GM18907 (cell line): ENCODE measurements around the gene ZSCAN22.

Experiments
- ATAC-seq: cut with Tn5 transposase; IDR thresholded peaks from one replicate; pipeline ENCODE4 v1.9.1; 2021; ENCODE audit warnings: mild to moderate bottlenecking, moderate library complexity; ENCODE audit not compliant: unreplicated experiment

ZSCAN22 gene

DNA sequence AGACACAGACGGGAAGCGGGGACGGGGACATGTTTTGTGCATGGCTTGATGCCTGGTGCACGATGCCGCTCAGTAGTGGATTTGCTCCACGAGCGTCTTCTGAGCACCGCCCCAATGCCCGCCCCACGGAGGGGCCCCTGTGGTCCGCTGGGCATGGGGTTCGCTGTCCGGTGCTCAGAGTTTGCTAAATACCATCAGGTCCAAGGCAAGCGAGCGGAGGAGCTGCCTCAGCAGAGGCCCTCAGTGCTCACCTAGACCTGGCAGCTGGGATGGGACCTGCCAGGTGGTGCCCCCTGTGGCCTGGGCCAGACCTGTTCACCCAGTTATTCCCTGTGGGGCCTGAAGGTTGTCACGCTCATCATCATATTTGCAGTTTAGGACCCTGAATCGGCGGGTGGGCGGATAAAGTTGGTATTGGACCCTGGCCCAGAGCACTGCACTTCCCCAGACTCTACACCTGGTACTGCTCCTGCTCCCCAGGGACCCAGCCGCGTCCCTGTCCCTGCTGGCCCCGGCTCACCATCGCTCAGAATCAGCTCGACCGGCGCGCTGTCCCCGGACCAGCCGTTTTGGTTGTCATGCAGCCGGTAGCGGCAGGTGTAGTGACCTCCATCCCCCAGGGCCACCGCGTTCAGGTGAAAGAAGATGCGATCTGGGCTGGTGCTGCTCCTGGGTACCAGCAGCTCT, 24.2 kb downstream of the ZSCAN22 start:
- no peak for ATAC-seq

DNA sequence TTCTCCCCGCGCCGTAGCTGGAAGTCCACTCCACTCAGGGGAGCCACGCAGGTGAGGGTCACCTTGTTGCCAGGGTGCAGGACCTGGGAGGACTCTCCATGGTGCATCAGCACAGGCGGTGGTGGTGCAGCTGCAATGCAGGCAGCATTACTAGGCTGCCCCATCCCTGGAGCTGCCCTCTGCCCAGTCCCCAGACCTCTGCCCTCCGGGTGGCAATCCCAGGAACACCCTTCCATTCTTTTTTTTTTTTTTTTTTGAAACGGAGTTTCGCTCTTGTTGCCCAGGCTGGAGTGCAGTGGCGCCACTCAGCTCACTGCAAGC, 24.7 kb downstream of the ZSCAN22 start:
- no peak for ATAC-seq

DNA sequence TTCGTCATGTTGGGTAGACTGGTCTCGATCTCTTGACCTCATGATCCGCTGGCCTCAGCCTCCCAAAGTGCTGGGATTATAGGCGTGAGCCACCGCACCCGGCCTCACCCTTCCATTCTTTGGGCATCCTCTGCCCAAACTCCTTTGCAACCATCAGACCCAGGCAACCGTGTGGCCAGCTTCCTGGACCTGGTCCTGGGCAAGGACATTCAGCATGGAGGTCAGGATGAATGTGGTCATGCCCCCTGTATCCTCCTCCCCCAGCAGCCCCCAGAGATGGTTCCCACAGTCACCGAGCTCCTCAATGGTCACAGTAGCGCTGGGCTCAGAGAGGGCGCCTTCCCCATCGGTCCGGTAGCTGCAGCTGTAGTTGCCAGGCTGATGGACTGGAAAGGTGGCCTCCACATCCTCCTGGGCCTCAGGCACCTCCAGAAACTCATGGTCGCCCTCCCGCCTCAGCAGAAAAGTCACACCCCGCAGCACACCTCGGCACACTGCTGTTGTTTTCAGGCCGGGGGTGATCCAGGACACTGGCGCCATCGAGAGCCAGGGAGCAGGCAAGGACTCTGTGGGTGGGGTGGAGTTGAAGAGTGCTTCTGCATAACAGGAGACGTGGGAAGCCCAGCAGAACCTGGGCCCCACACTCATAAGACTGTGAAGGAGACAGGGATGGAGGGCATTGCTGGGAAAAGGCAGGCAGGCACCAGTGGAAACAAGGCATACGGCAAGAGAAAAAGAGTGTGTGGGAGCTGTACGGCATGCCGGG, 25.4 kb downstream of the ZSCAN22 start:
- no peak for ATAC-seq

DNA sequence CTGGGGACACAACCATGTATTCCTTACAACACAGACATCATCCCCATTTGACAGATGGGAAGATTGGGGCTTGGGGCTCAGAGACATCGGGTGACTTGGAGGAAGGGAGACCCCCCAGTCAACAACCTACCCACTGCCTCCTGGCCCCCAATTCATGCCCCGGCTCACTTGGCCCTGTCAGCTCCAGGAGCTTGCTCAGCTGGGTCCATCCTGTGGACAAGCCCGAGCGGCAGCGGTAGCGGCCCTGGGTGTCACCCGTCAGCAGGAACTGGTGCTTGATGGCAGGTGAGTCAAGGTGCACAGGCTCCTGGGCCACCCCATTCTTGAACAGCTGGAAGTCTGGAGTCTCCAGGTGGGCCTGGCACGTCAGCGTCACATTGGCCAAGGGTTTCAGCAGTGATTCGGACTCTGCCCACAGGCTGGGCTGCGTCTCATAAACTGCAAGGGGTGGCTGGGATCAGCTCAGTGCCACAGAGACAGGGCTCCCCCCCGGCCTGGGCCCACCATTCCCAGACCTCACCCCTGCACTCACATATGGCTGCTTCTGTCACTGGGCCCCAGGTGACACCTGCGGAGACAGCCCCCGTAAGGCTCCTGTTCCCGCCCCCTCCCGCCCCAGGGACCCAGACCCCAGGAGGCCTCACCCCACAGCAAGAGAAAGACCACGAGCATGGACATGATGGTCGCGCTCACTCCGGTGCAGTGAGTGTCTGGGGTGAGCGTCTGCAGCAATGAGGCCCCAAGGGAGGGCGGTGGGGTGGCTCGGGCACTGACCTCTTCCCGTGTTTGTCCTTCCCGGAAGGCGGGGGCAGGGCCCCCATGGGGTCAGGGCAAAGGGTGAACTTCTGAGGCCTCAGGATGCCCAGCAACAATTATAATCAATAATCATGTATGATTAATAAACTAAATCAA, 26.2 kb downstream of the ZSCAN22 start, which contains the start of gene A1BG:
A1BG (minus strand) TSS at position 733 of the 912 bp plus-strand sequence; CDS start at position 678, 55 bp downstream.
- no peak for ATAC-seq

DNA sequence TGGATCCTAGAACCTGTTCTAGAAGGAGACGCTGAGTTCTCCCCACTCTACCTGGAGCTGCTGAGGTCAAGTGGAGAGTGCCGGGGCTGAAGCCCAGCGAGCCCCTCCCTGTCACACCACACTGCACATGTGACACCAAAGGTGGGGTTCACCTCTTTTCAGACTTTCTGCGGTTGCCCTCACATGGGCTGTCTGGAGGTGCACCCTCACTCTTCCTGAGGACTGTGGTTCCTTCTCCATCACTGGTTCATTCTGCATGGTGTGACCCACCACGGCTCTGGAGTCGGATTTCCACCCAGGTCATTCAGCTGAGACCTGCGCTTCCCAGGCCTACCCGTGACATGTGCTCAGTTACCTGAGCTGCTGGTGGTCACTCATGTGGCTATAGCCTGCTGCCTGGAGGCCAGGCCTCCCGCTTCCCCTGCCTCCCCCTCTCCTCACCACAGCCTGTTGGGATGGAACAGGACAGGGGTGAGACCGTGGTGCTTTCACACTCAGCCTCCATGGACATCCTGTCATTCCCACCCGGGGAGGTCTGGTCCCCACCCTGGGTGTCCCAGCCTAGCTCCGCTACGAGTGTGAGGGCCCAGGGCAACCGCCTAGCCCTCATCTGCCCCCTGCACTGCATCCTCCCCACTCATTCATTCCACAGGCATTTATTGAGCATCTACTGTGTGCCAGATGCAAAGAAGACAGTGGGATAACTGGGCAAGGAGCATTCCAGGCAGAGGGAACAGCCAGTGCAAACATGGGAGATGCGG, 27.1 kb downstream of the ZSCAN22 start:
- ATAC-seq: no peak

DNA sequence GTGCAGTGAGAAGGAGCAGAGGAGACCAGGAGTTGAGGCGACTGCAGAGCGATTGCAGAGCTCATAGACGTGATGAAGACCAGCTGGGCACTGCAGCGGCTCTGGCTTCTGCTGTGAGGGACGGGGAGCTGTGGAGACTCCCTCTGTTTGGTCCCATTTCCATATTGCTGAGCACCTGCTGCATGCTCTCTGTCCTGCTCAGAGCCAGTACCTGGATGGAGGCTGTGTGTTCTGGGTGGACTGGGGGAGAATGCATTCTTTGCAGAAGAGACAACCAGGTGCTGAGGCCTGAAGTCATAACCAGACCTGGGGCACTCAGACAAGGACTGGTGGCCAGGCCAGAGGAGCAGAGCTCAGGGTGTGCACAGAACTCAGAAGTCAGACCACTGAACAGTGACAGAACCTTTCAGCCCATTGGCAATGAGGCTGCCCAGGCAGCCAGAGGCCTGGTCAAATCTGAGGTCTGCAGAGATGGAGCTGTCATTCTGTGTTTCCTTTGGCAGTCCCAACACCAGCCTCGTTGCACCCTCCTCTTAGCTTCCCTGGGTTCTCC, 27.8 kb downstream of the ZSCAN22 start:
- ATAC-seq: no peak

DNA sequence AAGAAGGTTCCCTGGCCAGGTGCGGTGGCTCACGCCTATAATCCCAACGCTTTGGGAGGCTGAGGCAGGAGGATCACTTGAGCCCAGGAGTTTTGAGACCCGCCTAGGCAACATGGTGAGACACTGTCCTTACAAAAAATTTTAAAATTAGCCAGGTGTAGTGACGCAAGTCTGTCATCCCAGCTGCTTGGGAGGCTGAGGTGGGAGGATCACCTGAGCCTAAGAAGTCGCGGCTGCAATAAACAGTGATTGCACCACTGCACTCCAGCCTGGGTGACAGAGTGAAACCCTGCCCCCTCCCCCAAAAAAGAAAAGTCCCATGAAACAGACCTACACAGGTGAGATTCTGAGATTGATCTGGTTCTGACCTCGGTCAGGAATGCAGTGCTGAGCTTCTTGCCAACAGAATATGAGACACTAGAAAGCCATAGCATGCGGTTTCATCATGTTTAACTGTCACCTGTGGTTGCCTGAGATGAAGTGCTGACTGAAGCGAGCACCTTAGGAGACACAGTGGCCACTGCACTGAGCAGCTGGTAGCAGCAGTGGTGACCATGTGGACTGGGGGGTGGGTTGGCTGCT, 28.5 kb downstream of the ZSCAN22 start:
- no peak for ATAC-seq

DNA sequence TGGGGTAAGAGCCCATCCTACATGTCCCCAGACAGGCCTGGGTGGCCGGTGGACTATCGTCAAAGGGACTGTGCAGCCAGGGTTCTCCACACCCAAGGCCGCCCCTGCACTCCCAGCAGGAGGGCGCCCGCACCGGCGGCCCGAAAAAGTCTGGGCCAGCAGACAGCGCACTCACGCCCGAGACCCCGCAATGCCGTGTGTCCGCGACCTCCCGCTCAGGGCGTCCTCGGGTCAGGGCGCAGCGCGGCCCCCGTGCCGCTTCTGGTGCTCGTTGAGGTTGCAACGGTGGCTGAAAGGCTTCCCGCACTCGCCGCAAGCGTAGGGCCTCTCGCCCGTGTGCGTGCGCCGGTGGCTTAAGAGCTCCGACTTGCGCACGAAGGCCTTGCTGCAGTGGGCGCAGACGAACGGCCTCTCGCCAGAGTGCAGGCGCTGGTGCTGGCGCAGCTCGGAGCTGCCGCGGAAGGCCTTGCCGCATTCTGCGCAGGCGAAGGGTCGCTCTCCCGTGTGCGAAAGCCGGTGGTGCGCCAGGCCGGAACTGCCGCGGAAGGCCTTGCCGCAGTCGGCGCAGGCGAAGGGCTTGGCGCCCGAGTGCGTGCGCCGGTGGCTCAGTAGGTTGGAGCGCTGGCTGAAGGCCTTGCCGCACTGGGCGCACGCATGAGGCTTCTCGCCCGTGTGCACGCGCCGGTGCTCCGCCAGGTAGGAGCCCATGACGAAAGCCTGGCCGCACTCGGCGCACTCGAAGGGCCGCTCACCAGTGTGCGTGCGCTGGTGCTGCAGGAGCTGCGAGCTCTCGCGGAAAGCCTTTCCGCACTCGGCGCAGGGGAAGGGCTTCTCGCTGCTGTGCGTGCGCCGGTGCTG, 29.3 kb downstream of the ZSCAN22 start:
- no peak for ATAC-seq

DNA sequence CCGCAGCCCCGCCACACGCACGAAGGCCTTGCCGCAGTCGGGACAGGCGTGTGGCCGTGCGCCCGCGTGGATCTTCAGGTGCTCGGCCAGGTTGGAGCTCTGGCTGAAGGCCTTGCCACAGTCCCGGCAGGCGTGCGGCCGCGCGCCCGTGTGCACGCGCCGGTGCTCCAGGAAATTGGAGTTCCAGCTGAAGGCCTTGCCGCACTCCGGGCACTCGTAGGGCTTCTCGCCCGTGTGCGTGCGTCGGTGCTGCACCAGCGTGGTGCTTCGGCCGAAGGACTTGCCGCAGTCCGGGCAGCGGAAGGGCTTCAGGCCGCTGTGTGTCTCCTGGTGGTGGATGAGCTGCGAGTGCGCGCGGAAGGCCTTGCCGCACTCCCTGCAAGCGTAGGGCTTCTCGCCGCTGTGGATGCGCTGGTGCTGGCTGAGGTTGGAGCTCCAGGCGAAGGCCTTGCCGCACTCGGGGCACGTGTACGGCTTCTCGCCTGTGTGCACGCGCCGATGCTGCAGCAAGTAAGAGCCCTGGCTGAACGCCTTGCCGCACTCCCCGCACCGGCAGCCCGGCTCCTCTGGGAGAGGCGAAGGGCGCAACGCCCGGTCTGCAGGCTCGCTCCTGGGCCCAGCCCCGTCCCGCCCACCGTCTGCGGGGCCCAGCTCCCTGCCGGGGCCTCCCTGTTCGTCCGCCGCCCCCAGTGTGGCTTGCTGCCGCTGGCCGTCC, 30.1 kb downstream of the ZSCAN22 start:
- no peak for ATAC-seq

DNA sequence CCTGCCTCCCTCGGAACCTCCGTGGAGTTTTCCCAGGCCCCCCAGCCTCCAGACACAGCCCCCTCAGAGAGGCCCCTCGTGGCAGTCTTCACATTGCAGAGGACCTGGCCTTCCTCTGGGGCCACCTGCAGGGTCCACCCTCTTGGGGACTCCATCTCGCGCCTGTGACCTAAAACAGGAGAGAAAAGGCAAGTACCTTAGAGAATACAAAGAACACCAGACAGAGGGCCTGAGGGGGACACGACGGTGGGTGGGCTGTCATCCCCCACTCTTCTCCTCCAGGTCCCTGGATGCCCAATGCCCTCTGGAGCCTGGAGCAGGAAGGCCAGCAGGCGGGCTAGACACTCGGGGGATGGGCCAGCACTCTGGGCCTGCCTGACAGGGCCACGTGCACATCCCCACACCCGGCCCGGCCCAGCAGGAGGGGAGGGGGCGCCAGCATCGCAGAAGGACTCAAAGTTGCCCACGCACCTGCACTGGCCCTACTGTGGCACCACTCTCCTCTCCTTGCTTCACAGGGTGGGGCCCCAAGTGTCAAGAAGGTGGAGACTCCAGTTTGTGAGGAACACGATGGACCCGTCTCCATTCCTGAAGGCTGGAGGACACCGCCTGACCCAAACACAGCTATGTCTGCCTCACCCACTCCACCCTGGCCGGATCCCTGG, 30.8 kb downstream of the ZSCAN22 start:
- ATAC-seq: no peak

DNA sequence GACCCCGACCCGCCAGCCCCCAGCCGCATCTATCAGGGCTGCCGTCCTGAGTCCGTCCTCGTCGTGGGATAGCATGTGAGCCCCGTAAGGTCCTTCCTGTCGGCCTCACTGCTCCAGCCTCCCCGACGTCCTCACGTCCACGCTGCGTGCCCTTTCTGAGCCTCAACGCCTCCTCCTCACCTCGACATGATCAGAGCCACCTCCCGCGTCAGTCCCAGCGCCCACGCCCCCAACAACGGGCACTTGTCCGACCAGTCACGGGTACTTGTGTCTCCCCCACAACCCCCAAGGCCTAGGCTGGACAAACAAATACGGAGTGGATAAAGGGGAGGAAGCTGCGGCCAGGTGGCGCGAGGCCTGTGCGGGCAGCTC, 35.1 kb downstream of the ZSCAN22 start:
- ATAC-seq: no peak

DNA sequence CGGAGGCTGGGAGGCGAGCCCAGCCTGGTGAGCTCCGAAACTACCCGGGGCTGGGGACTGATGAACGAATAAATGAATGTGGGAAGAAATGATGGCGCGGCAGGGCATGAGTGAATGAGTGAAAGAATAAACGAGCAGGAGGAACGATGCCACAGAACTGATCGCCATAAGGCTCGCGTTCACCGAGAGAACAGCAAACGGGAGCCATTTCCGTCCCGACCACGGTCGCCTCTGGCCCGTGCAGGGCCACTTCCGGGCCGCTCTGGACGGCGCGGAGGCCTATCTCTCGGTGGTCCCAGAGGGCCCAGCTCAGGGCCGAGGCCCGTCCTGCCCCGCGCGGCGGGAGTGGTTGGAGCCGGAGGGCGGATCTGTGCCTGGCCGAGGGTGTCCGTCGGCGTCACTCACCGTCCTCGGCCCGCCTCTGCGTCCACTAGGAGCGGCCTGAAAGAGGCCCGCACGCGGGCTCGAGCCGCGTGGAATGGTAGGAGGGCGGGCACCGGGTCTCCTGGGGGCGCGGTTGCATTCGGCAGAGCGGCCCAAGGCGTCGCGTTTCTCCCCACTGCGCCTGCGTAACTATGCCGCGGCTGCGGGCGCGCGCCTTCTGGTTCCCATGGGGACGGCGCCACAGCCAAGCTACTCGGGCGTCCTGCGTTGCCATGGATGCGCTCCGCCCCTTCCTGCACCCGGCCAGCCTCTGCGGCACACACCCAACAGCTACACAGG, 35.6 kb downstream of the ZSCAN22 start, which contains the start of gene ZNF497:
ZNF497 (minus strand) TSS at position 480 of the 723 bp plus-strand sequence. CDS start 5,116 bp downstream, outside the sequence.
- ATAC-seq: peak; percentile 89

DNA sequence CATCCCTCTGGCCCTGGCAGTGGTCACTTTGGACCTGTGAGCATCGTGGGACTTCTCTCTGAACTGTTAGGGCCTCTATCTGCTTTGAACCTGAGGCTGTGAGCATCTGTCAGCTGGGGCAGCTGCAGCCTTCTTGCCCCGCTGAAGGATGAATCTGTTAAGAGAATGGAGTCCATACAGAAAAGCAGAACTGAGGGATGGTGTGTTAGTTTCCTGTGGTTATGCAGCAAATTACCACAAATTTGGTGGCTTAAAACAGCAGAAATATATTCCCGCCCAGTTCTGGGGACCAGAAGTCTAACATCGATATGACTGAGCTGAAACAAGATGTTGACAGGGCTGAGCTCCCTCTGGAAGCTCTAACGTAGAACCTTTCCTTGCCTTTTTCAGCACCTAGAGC, 37.4 kb downstream of the ZSCAN22 start:
- no peak for ATAC-seq

DNA sequence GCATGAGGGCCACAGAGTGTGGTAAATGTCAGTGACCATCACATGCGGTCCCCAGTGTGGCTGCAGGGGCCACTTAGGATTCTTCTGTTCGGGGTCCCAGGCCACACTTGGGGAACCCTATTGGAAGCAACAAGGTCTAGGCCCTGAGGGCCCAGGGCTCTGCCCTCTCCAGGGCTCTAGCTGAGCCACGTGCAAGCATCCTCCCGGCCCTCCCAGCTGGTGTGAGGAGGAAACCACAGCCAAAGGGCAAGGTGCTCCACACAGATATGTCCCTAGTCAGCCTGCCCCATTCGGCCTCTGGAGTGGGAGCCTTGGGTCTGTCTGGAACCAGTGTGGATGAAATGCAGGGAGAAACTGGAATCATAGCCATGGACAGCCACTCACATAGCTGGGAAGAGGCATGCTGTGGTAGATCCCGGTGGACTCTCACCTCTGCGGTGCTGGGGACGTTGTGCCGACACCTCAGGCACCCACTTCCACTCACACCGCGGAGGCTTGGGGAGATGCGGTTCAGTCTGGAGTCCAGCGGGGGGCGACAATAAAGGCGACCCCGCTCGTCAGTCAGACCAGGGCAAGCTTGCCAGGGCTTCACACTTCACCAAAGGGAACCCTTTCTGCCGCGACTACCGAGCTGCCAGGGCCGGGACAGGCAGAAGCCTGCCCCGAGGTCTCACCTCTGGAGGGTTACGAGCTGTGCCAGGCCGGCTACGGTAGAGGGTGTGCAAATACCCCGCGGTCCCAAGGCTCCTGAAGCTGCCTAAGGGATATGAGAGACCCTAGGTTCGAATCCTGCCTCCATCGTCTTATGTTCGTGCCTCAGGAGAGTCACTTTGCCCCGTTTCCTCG, 40.0 kb downstream of the ZSCAN22 start:
- no peak for ATAC-seq

DNA sequence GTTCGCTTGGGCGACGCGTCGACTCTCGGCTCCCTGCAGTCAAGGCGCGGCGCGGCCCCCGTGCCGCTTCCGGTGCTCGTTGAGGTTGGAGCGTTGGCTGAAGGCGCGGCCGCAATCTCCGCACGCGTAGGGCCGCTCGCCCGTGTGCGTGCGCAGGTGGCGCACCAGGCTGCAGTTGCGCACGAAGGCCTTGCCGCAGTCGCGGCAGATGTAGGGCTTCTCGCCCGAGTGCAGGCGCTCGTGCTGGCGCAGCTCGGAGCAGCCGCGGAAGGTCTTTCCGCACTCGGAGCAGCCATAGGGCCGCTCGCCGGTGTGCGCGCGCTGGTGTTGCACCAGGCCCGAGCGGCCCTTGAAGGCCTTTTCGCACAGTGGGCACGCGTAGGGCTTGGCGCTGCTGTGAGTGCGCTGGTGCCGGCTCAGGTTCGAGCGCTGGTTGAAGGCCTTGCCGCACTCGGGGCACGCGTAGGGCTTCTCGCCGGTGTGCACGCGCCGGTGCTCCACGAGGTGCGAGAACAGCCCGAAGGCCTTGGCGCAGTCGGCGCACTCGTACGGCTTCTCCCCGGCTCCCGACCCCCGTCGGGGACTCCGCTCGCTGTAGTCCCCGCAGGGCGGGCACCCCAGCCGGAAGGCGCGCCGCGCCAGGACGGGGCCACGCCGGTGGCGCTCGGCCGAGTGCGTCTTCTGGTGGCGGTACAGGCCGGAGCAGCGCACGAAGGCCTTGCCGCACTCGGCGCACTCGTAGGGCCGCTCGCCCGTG, 41.1 kb downstream of the ZSCAN22 start:
- no peak for ATAC-seq
